ENCODE results near the gene DPYD.

DNA sequence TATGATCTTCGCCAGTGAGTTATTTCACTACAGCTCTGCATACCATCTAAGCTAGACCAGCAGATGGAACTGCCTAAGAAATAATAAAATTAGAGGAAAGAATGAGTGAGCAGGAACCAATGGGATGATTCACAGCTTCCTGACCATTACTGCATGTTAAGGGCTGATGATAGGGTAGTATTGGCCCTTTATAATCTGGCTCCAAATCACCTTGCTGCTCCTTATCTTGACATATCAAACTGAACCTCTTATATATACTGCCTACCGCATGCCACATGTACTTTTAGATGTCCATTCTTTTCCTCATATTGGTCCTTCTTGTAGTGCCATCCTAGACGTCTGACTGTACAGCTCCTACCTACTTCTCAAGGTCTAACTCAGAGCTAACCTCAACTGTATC, 524.4 kb downstream of the DPYD start:
- TF ChIP-seq POLR2A (IDR thresholded peaks at IDR 0.05) = no peak
- TF ChIP-seq, protein P1, sequence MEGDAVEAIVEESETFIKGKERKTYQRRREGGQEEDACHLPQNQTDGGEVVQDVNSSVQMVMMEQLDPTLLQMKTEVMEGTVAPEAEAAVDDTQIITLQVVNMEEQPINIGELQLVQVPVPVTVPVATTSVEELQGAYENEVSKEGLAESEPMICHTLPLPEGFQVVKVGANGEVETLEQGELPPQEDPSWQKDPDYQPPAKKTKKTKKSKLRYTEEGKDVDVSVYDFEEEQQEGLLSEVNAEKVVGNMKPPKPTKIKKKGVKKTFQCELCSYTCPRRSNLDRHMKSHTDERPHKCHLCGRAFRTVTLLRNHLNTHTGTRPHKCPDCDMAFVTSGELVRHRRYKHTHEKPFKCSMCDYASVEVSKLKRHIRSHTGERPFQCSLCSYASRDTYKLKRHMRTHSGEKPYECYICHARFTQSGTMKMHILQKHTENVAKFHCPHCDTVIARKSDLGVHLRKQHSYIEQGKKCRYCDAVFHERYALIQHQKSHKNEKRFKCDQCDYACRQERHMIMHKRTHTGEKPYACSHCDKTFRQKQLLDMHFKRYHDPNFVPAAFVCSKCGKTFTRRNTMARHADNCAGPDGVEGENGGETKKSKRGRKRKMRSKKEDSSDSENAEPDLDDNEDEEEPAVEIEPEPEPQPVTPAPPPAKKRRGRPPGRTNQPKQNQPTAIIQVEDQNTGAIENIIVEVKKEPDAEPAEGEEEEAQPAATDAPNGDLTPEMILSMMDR (IDR thresholded peaks at IDR 0.05) = no peak

Data from tibial nerve (tissue), 3 donors.